Lung microvascular endothelial cell (primary cell): Measurements from ENCODE around the gene CPE. TPM values are rescaled to one million over a fixed set of nuclear protein-coding genes. Genes with fewer than 3 reads are reported as not detected.

Source experiments
- total RNA-seq: library from RNA; depleted of rRNA; stranded (reverse); fragments of >200 nt; gene quantifications from 2 replicates; pipeline ENCODE4 v1.2.1, GENCODE V29; 2014

Gene CPE
- total RNA-seq, 1 donor from 2014 or later: 1.4 TPM

Other genes with a start within 250 kb of the CPE start
- 24.0 and 27.4 TPM in 2 replicates for gene KLHL2, start 171.4 kb upstream of the CPE start, total RNA-seq
- 93.7 and 101 TPM in 2 replicates for gene MSMO1, start 51.3 kb upstream of the CPE start, total RNA-seq